Testis (tissue), 2 donors: Measurements from ENCODE around the gene LGALS3BP.
"Not testable (repeated sequence)": the region's sequence is repeated elsewhere in the genome, so short reads cannot be mapped to it uniquely, and the experiment has no call there.

Experiments
- CTCF ChIP-seq, 3 experiments: fragments of 450-650 bp in 2 of 3; fragments of 200-600 bp in 1 of 3; sonication (generic) in 1 of 3; IDR thresholded peaks; one replicate each; pipeline ENCODE4 v1.5.1; 2016 to 2019; ENCODE audit warnings: antibody characterized with exemption in 3 of 3, mild to moderate bottlenecking in 2 of 3, moderate library complexity in 1 of 3
- POLR2A ChIP-seq: fragments of 450-650 bp; IDR thresholded peaks from one replicate; pipeline ENCODE4 v1.6.1; 2017; ENCODE audit warnings: antibody characterized with exemption, mild to moderate bottlenecking, moderate library complexity

DNA sequence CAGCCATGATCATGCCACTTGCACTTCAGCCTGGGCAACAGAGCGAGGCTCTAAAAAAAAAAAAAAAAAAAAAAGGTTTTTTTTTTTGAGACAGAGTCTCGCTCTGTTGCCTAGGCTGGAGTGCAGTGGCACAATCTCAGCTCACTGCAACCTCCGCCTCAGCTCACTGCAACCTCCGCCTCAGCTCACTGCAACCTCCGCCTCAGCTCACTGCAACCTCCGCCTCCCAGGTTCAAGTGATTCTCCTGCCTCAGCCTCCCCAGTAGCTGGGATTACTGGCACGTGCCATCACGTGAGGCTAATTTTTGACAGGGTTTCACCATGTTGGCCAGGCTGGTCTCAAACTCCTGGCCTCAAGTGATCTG lies 16.8 kb downstream of the LGALS3BP start:
- TF ChIP-seq CTCF (IDR thresholded peaks at IDR 0.05); POLR2A: not testable (repeated sequence)
